LNCAP (cell line): Measurements from ENCODE around the gene EDDM3A.
A peak's percentile ranks its signal among the peaks of the same experiment; 100 is the strongest.

ENCODE experiments used
- TF ChIP-seq, protein P1 (sequence below): fragments of 450-650 bp; IDR thresholded peaks from 2 replicates; pipeline ENCODE4 v1.5.1; 2017; ENCODE audit warnings: mild to moderate bottlenecking

EDDM3A gene, protein sequence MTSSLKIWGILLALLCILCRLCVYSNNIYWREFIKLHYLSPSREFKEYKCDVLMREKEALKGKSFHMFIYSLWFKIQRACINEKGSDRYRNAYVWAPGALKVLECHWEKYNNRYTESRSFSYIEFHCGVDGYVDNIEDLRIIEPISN

DNA sequence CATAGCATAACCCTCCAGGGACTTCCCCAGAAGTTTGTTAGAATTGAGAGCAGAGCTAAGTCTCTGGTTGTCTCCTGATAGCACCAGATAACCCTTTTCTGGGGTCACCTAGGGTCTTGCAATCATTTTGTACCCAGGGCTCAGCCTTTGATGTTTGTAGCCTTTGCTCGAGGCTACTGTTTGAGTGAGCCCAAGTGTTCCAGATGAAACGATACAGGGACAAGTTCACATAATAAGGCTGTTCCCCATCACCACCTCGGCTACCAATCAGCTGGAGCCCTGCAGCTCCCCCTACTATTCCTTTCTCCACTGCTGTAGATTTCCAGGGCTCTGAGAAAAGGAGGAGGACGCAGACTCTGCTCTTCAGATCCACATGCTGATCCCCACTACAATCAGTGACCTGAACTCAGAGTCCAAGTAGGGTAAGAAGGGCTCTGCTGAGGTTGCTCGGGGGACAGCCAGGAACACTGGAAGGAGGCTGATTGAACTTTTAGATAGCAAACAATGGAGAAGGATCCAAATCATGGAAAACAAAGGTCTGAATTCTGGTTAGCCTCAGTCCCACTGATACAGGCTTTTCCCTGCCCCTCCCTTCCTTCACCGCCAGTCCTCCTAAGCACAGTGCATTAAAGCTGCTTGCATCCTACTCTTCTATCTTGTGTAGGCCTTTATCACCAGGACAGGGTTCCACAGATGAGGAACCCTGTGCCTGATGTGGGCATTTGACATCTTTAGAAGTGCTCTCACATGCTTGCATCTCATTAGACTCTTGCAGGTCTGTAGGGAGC is at the start of gene EDDM3A:
EDDM3A (plus strand) TSS at position 317 of the 788 bp plus-strand sequence. CDS start 1,694 bp downstream, outside the sequence.
- TF ChIP-seq, protein P1, sequence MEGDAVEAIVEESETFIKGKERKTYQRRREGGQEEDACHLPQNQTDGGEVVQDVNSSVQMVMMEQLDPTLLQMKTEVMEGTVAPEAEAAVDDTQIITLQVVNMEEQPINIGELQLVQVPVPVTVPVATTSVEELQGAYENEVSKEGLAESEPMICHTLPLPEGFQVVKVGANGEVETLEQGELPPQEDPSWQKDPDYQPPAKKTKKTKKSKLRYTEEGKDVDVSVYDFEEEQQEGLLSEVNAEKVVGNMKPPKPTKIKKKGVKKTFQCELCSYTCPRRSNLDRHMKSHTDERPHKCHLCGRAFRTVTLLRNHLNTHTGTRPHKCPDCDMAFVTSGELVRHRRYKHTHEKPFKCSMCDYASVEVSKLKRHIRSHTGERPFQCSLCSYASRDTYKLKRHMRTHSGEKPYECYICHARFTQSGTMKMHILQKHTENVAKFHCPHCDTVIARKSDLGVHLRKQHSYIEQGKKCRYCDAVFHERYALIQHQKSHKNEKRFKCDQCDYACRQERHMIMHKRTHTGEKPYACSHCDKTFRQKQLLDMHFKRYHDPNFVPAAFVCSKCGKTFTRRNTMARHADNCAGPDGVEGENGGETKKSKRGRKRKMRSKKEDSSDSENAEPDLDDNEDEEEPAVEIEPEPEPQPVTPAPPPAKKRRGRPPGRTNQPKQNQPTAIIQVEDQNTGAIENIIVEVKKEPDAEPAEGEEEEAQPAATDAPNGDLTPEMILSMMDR, result no peak

- TF ChIP-seq, protein P1, result no peak
These were observed 48.9 kb upstream of the EDDM3A start for GRCh38 chr14:20696764-20697163.

DNA sequence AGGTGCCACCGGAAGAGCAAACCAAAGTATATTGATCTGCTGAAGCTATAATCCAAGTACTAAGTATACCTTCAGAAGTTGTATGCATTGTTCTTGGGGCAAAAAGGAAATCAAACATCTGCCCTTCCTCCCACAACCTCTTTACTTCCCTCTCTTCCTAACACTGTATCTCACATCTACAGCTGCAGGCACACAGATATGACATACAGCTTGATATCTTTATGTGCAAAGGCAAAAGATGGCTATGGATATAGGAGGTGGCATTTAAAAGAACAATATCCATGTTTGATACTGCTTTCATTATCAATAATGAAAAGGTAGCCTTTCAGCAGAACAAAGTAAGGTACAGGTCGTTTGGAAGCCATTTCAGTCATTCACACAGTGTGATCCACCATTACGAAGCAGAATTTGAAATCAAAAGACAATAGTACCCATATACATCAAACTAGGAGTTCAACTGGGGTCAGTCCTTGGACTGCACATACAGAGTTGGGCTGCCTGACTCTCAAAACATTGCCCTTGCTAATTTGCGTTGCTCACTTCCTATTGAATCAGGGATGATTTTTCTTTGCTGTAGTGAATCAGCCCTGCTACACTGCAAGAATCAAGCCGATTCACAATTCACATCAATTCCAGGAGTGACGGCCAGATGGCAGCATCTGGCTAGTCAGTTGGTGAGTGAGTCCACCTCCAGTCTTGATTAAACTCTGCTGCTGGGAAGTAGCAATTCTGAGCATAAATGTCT is 48.2 kb upstream of the EDDM3A start:
- TF ChIP-seq, protein P1, result peak; percentile 84

DNA sequence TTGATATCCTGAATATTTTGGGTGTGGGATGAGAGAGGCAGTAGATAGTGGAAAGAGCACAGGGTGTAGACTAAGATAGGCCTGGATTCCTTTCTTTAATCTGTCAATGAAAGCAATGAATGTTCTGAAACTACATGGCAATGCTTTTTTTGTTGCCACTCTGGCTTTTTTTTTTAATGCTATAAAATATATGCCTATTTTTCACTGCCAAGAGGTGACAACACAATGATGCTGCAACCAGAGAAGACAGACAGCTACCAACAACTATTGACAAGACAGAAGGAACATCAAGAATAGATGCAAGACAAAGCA is 47.7 kb upstream of the EDDM3A start:
- TF ChIP-seq, protein P1, result no peak

DNA sequence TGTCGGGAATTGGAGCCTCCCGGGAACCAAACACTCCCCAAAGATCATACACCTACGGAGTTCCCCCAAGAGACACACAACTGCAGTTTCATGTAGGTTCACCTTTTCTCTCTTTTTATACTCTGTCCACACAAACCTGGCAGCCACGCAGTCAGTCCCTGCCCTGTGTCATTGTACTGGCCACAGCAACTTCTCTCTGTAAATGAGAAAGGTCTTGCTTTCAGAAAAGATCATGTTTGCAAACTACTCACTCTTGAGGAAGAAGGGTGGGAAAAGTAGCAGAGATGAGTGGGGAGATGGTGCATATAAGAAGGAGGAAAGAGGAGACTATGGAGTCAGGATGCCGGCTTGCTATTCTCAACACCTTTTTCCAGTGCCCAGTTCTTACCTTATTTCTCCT is 46.8 kb upstream of the EDDM3A start:
- TF ChIP-seq, protein P1, result no peak

GRCh38 chr14:20699931-20700330 is 45.8 kb upstream of the EDDM3A start:
- TF ChIP-seq, protein P1, result no peak

DNA sequence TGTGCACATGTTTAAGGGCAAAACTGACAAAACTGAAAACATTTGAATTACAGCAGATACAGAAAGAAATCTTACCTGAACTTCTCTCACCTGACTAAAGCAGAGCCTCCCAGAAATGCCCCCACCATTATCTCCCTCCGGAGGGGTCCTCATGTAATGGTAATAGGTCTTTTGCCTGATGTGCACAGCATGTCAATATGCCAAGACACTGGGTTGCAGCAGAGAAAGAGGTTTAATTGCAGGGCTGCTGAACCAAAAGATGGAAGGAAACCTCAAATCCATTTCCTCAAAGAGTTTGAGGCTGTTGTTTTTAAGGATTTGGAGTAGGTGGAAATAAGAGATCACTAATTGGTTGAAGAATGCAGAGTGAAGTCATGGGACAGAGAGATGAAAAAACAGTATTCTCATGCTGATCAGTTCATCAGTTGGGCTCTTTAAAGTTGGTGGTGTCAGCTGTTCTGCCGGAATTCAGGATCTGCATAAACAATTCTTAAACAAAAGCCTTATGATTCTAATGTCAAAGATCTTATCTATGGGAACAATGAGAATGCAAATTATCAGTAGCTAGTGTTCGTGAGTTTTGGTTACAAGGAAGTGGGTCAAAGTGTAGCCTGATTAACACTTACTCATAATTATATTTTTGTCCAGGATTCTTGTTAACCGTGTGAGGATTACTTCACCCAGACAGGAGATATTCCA is 38.9 kb upstream of the EDDM3A start:
- TF ChIP-seq, protein P1, result no peak
